B cell (primary cell): ENCODE results near the gene WNT1. TPM values are rescaled to one million over a fixed set of nuclear protein-coding genes. Genes with fewer than 3 reads are reported as not detected.

Experiments used
- ATAC-seq: fragments of 200-7000 bp; cut with Tn5 transposase; one replicate; pipeline ENCODE4 v1.10.0; 2021; ENCODE audit warnings: low read depth, mild to moderate bottlenecking, moderate number of reproducible peaks, moderate library complexity
- CTCF ChIA-PET: fragments of 350-600 bp; sonication (Branson Sonifier 250); formaldehyde crosslinking; loops from one replicate; lab custom pipeline; 2021; ENCODE audit warnings: antibody characterized with exemption, inconsistent platforms; lab: Charles Lee
- POLR2A ChIA-PET: fragments of 350-600 bp; sonication (Branson Sonifier 250); formaldehyde crosslinking; loops from one replicate; lab custom pipeline; 2021; ENCODE audit warnings: antibody characterized with exemption; lab: Charles Lee
- DNase-seq: peaks from one replicate; pipeline ENCODE4 v3.0.0; 2013
- H2AFZ ChIP-seq: 2 replicates; pipeline ENCODE4 v1.6.1; 2012; ENCODE audit warnings: mild to moderate bottlenecking, low read depth, low read length; ENCODE audit not compliant: insufficient read depth, poor library complexity, severe bottlenecking
- H3K27ac ChIP-seq, 2 donors: 1 replicate in 1 of 2; 2 replicates in 1 of 2; pipeline ENCODE4 v1.5.1; 2012 to 2013; ENCODE audit warnings: low read length in 2 of 2, mild to moderate bottlenecking in 2 of 2, moderate library complexity in 1 of 2
- H3K27me3 ChIP-seq, 4 experiments: fragments of 200-600 bp in 1 of 4; sonication (generic) in 1 of 4; replicated peaks in 1 of 4; 1 replicate in 2 of 4; 2 replicates in 2 of 4; pipeline versions ENCODE4 v1.6.1 to v1.7.0; 2013 to 2016; ENCODE audit warnings: low read length in 3 of 4, mild to moderate bottlenecking in 2 of 4, mixed read lengths in 1 of 4, moderate library complexity in 1 of 4; ENCODE audit not compliant: insufficient read depth in 4 of 4, control insufficient read depth in 3 of 4; ENCODE audit errors: control extremely low read depth in 1 of 4
- H3K36me3 ChIP-seq, 2 experiments: replicated peaks in 1 of 2; 1 replicate in 1 of 2; 2 replicates in 1 of 2; pipeline versions ENCODE4 v1.6.1 to v1.7.1; 2013; ENCODE audit warnings: low read length in 1 of 2; ENCODE audit not compliant: insufficient read depth in 2 of 2, control insufficient read depth in 1 of 2; ENCODE audit errors: control extremely low read depth in 1 of 2, extremely low read depth in 1 of 2
- H3K4me1 ChIP-seq, 2 donors: fragments of 200-600 bp in 1 of 2; sonication (generic) in 1 of 2; 1 replicate in 1 of 2; 2 replicates in 1 of 2; pipeline versions ENCODE4 v1.5.1 to v1.6.1; 2013 to 2017; ENCODE audit warnings: low read length in 2 of 2; ENCODE audit not compliant: control insufficient read depth in 2 of 2, insufficient read depth in 2 of 2
- H3K4me2 ChIP-seq: replicated peaks from 2 replicates; pipeline ENCODE3; 2012; ENCODE audit warnings: mild to moderate bottlenecking, low read depth, low read length; ENCODE audit not compliant: poor library complexity, severe bottlenecking
- H3K4me3 ChIP-seq, 5 experiments: fragments of 200-600 bp in 1 of 5; sonication (generic) in 1 of 5; 1 replicate in 3 of 5; 2 replicates in 2 of 5; pipeline versions ENCODE4 v1.5.1 to v1.7.0; 2011 to 2016; ENCODE audit warnings: low read length in 4 of 5, mild to moderate bottlenecking in 4 of 5, low read depth in 2 of 5, control low read depth in 1 of 5, moderate library complexity in 1 of 5; ENCODE audit not compliant: insufficient read depth in 1 of 5; ENCODE audit errors: control extremely low read depth in 1 of 5, extremely low read depth in 1 of 5
- H3K79me2 ChIP-seq: fragments of 200-600 bp; sonication (generic); one replicate; pipeline ENCODE4 v1.6.0; 2016; ENCODE audit warnings: low read length; ENCODE audit not compliant: control insufficient read depth, insufficient read depth
- H3K9ac ChIP-seq: fragments of 200-600 bp; sonication (generic); 2 replicates; pipeline ENCODE4 v1.6.1; 2017; ENCODE audit warnings: mild to moderate bottlenecking, low read length, moderate library complexity
- H3K9me3 ChIP-seq, 3 donors: one replicate each; pipeline versions ENCODE4 v1.6.1 to v1.7.1; 2013; ENCODE audit warnings: low read length in 2 of 3; ENCODE audit not compliant: control insufficient read depth in 2 of 3, insufficient read depth in 1 of 3; ENCODE audit errors: control extremely low read depth in 1 of 3
- H4K20me1 ChIP-seq: 2 replicates; pipeline ENCODE4 v1.6.0; 2012; ENCODE audit warnings: mild to moderate bottlenecking, low read length; ENCODE audit not compliant: insufficient read depth, control insufficient read depth, poor library complexity, severe bottlenecking
- H3K27ac Mint-ChIP-seq: one replicate; pipeline ENCODE4 v1.8.0; 2021; ENCODE audit warnings: mixed read lengths
- H3K27me3 Mint-ChIP-seq: one replicate; pipeline ENCODE4 v1.8.0; 2021; ENCODE audit warnings: mixed read lengths
- H3K4me1 Mint-ChIP-seq: one replicate; pipeline ENCODE4 v1.8.0; 2021; ENCODE audit warnings: mixed read lengths
- H3K4me3 Mint-ChIP-seq: one replicate; pipeline ENCODE4 v1.8.0; 2021; ENCODE audit warnings: mixed read lengths
- H3K9me3 Mint-ChIP-seq: one replicate; pipeline ENCODE4 v1.8.0; 2022; ENCODE audit warnings: mixed read lengths; ENCODE audit not compliant: insufficient read depth
- EZH2 ChIP-seq: IDR thresholded peaks from 2 replicates; pipeline ENCODE4 v1.6.1; 2012; ENCODE audit warnings: borderline replicate concordance, low read depth, mild to moderate bottlenecking, moderate library complexity, low read length; ENCODE audit not compliant: insufficient read depth, poor library complexity, severe bottlenecking
- WGBS: methylation state at CpG from one replicate; pipeline ENCODE4 v1.1.5; 2013; ENCODE audit warnings: missing lambda C conversion rate; ENCODE audit not compliant: insufficient coverage; 5-methylcytosine and 5-hydroxymethylcytosine counted together
- intact Hi-C: fragments of 100-400 bp; cut with micrococcal nuclease; formaldehyde crosslinking; loops from one replicate; pipeline ENCODE4 v1.10.0; 2022
- polyA plus RNA-seq: library from polyadenylated mRNA; depleted of rRNA; stranded (reverse); fragments of >200 nt; gene quantifications from 2 replicates; pipeline ENCODE4 v1.2.3, GENCODE V29; 2012
- total RNA-seq, 2 donors: library from RNA; stranded (reverse); fragments of 120-200 nt in 1 of 2; gene quantifications; 1 replicate in 1 of 2; 2 replicates in 1 of 2; pipeline versions ENCODE4 v1.2.3 to v1.2.4, GENCODE V29; 2013 to 2022
- TF ChIP-seq, protein P1 (sequence below): fragments of 200-600 bp; IDR thresholded peaks from one replicate; pipeline ENCODE4 v1.8.0; 2022; ENCODE audit warnings: antibody characterized with exemption, mild to moderate bottlenecking

WNT1 gene
- total and polyA plus RNA-seq, 2 donors (not counting 1 experiment from before 2014, with no cell fraction given), result 0.55 TPM; not detected in 1

DNA sequence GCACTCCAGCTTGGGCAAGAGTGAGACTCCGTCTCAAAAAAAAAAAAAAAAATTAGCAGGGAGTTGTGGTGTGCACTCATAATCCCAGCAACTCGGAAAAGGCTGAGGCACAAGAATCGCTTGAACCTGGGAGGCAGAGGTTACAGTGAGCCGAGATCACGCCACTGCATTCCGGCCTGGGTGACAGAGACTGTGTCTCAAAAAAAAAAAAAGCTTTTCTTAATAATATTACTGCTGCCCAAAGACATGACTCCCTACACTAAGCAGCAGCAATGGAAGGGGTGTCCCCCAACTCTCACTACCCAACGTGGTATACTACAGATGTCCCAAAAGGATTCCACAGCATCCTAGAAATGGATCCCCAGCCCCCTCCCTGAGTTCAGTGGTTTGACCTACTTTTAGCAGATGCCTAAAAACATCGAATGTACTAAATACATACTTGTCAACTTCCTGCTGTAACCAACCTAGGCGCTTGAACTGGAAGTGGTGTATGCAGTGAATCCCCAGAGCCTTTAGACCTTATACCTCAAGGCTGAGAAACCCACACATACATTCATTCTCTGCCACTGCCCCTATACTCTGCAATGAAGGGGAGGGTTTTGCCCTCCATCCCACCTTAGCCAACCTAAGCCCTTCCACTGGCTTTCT is 44.3 kb upstream of the WNT1 start:
- intact Hi-C loops, result no loop called here
- Mint-ChIP-seq H3K9me3 (no peaks in the 10 kb centered on the region), H3K4me3 (no peak overlapping the region), H3K4me1 (peaks cover 16% of the 10 kb centered on the region), H3K27ac (no peak overlapping the region), H3K27me3 (no peaks in the 10 kb centered on the region)
- peaks cover 8 to 41% of the 10 kb centered on the region in 2 experiments for H3K36me3 ChIP-seq
- DNase-seq (no peak), ATAC-seq (no peak)
- TF ChIP-seq, protein P1, sequence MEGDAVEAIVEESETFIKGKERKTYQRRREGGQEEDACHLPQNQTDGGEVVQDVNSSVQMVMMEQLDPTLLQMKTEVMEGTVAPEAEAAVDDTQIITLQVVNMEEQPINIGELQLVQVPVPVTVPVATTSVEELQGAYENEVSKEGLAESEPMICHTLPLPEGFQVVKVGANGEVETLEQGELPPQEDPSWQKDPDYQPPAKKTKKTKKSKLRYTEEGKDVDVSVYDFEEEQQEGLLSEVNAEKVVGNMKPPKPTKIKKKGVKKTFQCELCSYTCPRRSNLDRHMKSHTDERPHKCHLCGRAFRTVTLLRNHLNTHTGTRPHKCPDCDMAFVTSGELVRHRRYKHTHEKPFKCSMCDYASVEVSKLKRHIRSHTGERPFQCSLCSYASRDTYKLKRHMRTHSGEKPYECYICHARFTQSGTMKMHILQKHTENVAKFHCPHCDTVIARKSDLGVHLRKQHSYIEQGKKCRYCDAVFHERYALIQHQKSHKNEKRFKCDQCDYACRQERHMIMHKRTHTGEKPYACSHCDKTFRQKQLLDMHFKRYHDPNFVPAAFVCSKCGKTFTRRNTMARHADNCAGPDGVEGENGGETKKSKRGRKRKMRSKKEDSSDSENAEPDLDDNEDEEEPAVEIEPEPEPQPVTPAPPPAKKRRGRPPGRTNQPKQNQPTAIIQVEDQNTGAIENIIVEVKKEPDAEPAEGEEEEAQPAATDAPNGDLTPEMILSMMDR, result no peak
- TF ChIP-seq EZH2, result no peak
- ChIA-PET CTCF (interaction anchor here (0.9 to 8.5 kb wide), 9 partner anchors 10 to 109 kb away, joined by 3 to 104 read pairs (median 3); partner anchors contain the start of genes DDX23, FKBP11 and WNT1), POLR2A (no interaction called here)
- peaks cover 5 to 13% of the 10 kb centered on the region in 2 donors for H3K4me1 ChIP-seq
- H4K20me1 ChIP-seq, result peaks cover 7% of the 10 kb centered on the region
- H3K9ac ChIP-seq, result no peak overlapping the region
- no peaks in the 10 kb centered on the region for H3K27me3 ChIP-seq
- no peak overlapping the region for H3K4me3 ChIP-seq
- 98% methylated on average over 6 of the region's 9 CpGs for WGBS
- H2AFZ ChIP-seq, result no peak overlapping the region
- H3K27ac ChIP-seq, result no peak overlapping the region
- H3K4me2 ChIP-seq, result no peak overlapping the region
- H3K79me2 ChIP-seq, result peaks cover 15% of the 10 kb centered on the region
- H3K9me3 ChIP-seq, result no peaks in the 10 kb centered on the region

DNA sequence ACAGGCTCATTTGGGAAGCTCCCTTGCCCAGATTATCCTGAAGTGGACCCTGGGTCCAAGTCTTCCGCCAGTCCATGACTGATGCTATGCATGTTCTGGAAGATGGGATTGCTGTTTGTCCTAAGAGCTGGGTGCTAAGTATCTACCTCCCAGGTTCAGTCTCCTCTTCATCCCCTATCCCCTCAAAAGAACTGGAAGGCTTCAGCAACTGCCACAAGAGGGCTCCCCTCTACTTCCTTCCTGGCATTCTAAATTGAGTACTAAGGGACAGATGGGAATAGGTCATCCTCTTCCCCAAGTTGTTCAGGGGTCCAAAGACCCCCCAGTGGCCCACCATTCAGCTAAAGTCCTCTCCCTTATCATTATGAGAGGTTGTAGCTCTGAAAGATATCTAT is 43.8 kb upstream of the WNT1 start:
- TF ChIP-seq, protein P1, result no peak
- TF ChIP-seq EZH2, result no peak
- Histone ChIP-seq H3K79me2 (peaks cover 15% of the 10 kb centered on the region), H3K4me1 (peaks cover 10 to 19% of the 10 kb centered on the region in 2 donors), H3K4me2 (no peak overlapping the region), H3K9ac (no peak overlapping the region), H2AFZ (no peak overlapping the region), H3K4me3 (no peak overlapping the region), H3K36me3 (peaks cover 8 to 44% of the 10 kb centered on the region in 2 experiments), H4K20me1 (peaks cover 7% of the 10 kb centered on the region), H3K27me3 (no peaks in the 10 kb centered on the region), H3K9me3 (no peaks in the 10 kb centered on the region), H3K27ac (no peak overlapping the region)
- Mint-ChIP-seq H3K9me3 (no peaks in the 10 kb centered on the region), H3K4me1 (peaks cover 22% of the 10 kb centered on the region), H3K4me3 (no peak overlapping the region), H3K27ac (no peak overlapping the region), H3K27me3 (no peaks in the 10 kb centered on the region)
- intact Hi-C loops, result no loop called here
- whole genome bisulfite sequencing, result no CpG with 5 or more reads among the region's 1 CpG
- POLR2A ChIA-PET, result no interaction called here
- ATAC-seq, result no peak
- CTCF ChIA-PET, result interaction anchor here (0.8 to 8.5 kb wide), 10 partner anchors 11 to 154 kb away, joined by 3 to 104 read pairs (median 3); partner anchors contain the start of genes DDX23, FKBP11 and WNT1
- no peak for DNase-seq
